ENCODE results near the gene CLGN. TPM values are rescaled to one million over a fixed set of nuclear protein-coding genes. Genes with fewer than 3 reads are reported as not detected.

Gene CLGN
- polyA plus RNA-seq, 1 experiment = 2.7 TPM

- DNase-seq (ENCODE audit: low read depth, low spot score) = no peak
- H3K27ac ChIP-seq (ENCODE audit: low read depth, low read length) = no peak overlapping the region
- no peaks in the 10 kb centered on the region for H3K9me3 ChIP-seq (ENCODE audit: control insufficient read depth, insufficient read depth, low read length)
- peaks cover 9% of the 10 kb centered on the region for H3K27me3 ChIP-seq (ENCODE audit: control insufficient read depth, insufficient read depth, low read length)
- no peak for TF ChIP-seq CTCF (IDR thresholded peaks at IDR 0.05; ENCODE audit: low read depth, low read length)
- ChIA-PET CTCF (interaction anchor here (1.5 to 1.8 kb wide), 3 partner anchors 14 to 17 kb away, joined by 5 to 12 read pairs (median 7); no protein-coding TSS in a partner anchor), POLR2A (no interaction called here)
- no peak overlapping the region for H3K4me3 ChIP-seq (ENCODE audit: low read depth, low read length)
Measured at GRCh38 chr4:140343303-140343702, 84.1 kb downstream of the CLGN start.

GRCh38 chr4:140342620-140343019, 84.8 kb downstream of the CLGN start:
- Histone ChIP-seq H3K27me3 (ENCODE audit: control insufficient read depth, insufficient read depth, low read length) (peaks cover 7% of the 10 kb centered on the region), H3K4me3 (ENCODE audit: low read depth, low read length) (no peak overlapping the region), H3K9me3 (ENCODE audit: control insufficient read depth, insufficient read depth, low read length) (no peaks in the 10 kb centered on the region), H3K27ac (ENCODE audit: low read depth, low read length) (no peak overlapping the region)
- POLR2A ChIA-PET = no interaction called here
- DNase-seq (ENCODE audit: low read depth, low spot score) = no peak
- TF ChIP-seq CTCF (IDR thresholded peaks at IDR 0.05; ENCODE audit: low read depth, low read length) = no peak
- CTCF ChIA-PET = interaction anchor here (0.7 to 3.0 kb wide), 4 partner anchors 12 to 343 kb away, joined by 3 to 12 read pairs (median 6); no protein-coding TSS in a partner anchor

Other genes starting within 250 kb of the CLGN start
- 39.1 and 62.4 TPM in 2 replicates for gene SCOC, start 54.0 kb downstream of the CLGN start, polyA plus RNA-seq (2011; rRNA removed)
- gene MGAT4D, start 70.6 kb upstream of the CLGN start, polyA plus RNA-seq (2011; rRNA removed) = not detected in 2 replicates
- 22.2 and 29.4 TPM in 2 replicates for gene ELMOD2, start 96.5 kb upstream of the CLGN start, polyA plus RNA-seq (2011; rRNA removed)
- gene UCP1, start 141.3 kb upstream of the CLGN start, polyA plus RNA-seq (2011; rRNA removed) = not detected in 2 replicates